ENCODE measurements around the gene GNB3. TPM values are rescaled to one million over a fixed set of nuclear protein-coding genes. Genes with fewer than 3 reads are reported as not detected.

The GNB3 gene
- total RNA-seq, 2 donors from 2014 or later: 0.83 to 1.5 TPM

DNA sequence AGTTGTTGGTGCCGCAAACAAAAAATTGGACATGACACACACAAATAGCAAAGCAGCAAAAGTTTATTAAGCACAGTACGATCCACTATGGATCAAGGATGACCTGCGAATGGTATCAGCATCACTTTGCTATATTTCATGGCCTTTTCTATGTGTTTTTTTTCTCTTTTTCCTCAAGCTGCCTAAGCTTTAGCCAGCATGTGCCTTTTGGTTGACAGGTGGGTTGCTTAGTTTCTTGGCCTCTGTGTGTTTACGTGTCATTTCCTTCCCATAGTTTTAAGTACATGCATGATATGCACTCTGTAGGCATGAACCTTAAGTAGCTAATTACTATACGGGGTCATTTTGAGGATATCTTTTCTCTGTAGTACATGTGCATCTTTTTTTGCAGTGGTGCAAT, 41.6 kb upstream of the GNB3 start:
- no peak for DNase-seq (ENCODE audit: low spot score)
- TF ChIP-seq, protein P1, sequence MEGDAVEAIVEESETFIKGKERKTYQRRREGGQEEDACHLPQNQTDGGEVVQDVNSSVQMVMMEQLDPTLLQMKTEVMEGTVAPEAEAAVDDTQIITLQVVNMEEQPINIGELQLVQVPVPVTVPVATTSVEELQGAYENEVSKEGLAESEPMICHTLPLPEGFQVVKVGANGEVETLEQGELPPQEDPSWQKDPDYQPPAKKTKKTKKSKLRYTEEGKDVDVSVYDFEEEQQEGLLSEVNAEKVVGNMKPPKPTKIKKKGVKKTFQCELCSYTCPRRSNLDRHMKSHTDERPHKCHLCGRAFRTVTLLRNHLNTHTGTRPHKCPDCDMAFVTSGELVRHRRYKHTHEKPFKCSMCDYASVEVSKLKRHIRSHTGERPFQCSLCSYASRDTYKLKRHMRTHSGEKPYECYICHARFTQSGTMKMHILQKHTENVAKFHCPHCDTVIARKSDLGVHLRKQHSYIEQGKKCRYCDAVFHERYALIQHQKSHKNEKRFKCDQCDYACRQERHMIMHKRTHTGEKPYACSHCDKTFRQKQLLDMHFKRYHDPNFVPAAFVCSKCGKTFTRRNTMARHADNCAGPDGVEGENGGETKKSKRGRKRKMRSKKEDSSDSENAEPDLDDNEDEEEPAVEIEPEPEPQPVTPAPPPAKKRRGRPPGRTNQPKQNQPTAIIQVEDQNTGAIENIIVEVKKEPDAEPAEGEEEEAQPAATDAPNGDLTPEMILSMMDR (IDR thresholded peaks at IDR 0.05): no peak
- no peaks in the 10 kb centered on the region for H3K36me3 ChIP-seq
- no peaks in the 10 kb centered on the region for H3K27me3 ChIP-seq
- H3K9me3 ChIP-seq: no peaks in the 10 kb centered on the region
- H3K4me1 ChIP-seq: no peaks in the 10 kb centered on the region
- no peak overlapping the region for H3K4me3 ChIP-seq
- no peak overlapping the region for H3K27ac ChIP-seq

DNA sequence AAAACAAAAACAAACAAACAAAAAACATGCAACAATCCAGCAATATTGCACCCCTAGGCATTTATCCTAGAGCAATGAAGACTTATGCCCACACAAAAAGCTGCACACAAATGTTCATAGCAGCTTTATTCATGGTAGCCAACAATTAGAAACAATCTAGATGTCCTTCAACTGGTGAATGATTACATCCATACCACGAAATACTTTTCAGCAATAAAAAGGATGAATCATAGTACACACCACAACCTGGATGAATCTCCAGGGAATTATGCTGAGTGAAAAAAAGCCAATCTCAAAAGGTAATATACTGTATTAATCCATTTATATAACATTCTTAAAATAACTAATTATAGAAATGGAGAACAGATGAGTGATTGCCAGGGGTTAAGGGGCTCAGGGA, 33.6 kb upstream of the GNB3 start:
- Histone ChIP-seq H3K4me3 (no peak overlapping the region), H3K4me1 (no peaks in the 10 kb centered on the region), H3K27ac (no peak overlapping the region), H3K27me3 (no peaks in the 10 kb centered on the region), H3K36me3 (no peaks in the 10 kb centered on the region), H3K9me3 (no peaks in the 10 kb centered on the region)
- no peak for DNase-seq (ENCODE audit: low spot score)
- TF ChIP-seq, protein P1 (IDR thresholded peaks at IDR 0.05): no peak

- Histone ChIP-seq H3K4me3 (no peak overlapping the region), H3K27me3 (no peaks in the 10 kb centered on the region), H3K27ac (no peak overlapping the region), H3K36me3 (no peaks in the 10 kb centered on the region), H3K9me3 (no peaks in the 10 kb centered on the region), H3K4me1 (no peaks in the 10 kb centered on the region)
- DNase-seq (ENCODE audit: low spot score): no peak
- TF ChIP-seq, protein P1 (IDR thresholded peaks at IDR 0.05): no peak
Observed at GRCh38 chr12:6809056-6809455, 31.7 kb upstream of the GNB3 start.

- Histone ChIP-seq H3K9me3 (no peaks in the 10 kb centered on the region), H3K27me3 (no peaks in the 10 kb centered on the region), H3K4me3 (no peak overlapping the region), H3K27ac (no peak overlapping the region), H3K36me3 (no peaks in the 10 kb centered on the region), H3K4me1 (no peaks in the 10 kb centered on the region)
- TF ChIP-seq, protein P1 (IDR thresholded peaks at IDR 0.05): no peak
- no peak for DNase-seq (ENCODE audit: low spot score)
Observed at GRCh38 chr12:6810758-6811157, 30.0 kb upstream of the GNB3 start.

DNA sequence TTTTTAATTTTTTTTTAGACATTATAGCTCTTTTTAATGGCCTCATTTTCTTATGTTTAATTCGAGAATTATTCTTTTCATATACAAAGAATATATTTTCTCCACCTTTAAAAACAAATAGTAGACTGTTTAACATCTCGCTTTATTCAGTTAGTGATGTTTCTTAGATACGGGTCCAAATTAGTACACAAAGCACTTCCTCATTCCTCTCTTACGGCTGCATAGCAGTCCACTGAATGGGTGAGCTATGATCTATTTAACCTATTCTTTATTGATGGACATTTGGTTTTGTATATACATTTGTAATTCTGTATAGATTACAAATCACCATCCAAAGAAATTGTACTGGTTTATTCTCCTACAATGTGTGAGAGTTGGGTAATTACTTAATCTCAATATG, 27.4 kb upstream of the GNB3 start:
- no peaks in the 10 kb centered on the region for H3K36me3 ChIP-seq
- TF ChIP-seq, protein P1 (IDR thresholded peaks at IDR 0.05): no peak
- no peaks in the 10 kb centered on the region for H3K27me3 ChIP-seq
- H3K9me3 ChIP-seq: no peaks in the 10 kb centered on the region
- no peak for DNase-seq (ENCODE audit: low spot score)
- no peak overlapping the region for H3K27ac ChIP-seq
- H3K4me3 ChIP-seq: no peak overlapping the region
- no peaks in the 10 kb centered on the region for H3K4me1 ChIP-seq

GRCh38 chr12:6816598-6816997, 24.1 kb upstream of the GNB3 start:
- no peak for DNase-seq (ENCODE audit: low spot score)
- TF ChIP-seq, protein P1 (IDR thresholded peaks at IDR 0.05): no peak

More at GRCh38 chr12:6816598-6816997, 24.1 kb upstream of the GNB3 start:
- Histone ChIP-seq H3K27ac (no peak overlapping the region), H3K9me3 (no peaks in the 10 kb centered on the region), H3K36me3 (no peaks in the 10 kb centered on the region), H3K4me3 (no peak overlapping the region), H3K4me1 (peaks cover 3 to 9% of the 10 kb centered on the region in 2 donors), H3K27me3 (no peaks in the 10 kb centered on the region)

All from right atrium auricular region (tissue), 2 donors.